Mucosa of rectum (tissue), 2 donors: ENCODE results near the gene CFAP299.

Experiments
- H3K27ac ChIP-seq, 2 donors: one replicate each; pipeline ENCODE4 v1.7.0; 2013; ENCODE audit warnings: inconsistent platforms in 2 of 2, low read depth in 2 of 2, low read length in 2 of 2
- H3K27me3 ChIP-seq, 2 donors: one replicate each; pipeline ENCODE4 v1.7.0; 2013; ENCODE audit warnings: low read length in 2 of 2; ENCODE audit not compliant: control insufficient read depth in 2 of 2, insufficient read depth in 2 of 2
- H3K36me3 ChIP-seq, 2 donors: one replicate each; pipeline ENCODE4 v1.7.0; 2013; ENCODE audit warnings: low read length in 2 of 2; ENCODE audit not compliant: control insufficient read depth in 2 of 2, insufficient read depth in 2 of 2
- H3K4me1 ChIP-seq, 2 donors: one replicate each; pipeline ENCODE4 v1.7.0; 2013; ENCODE audit warnings: low read length in 2 of 2, mild to moderate bottlenecking in 1 of 2; ENCODE audit not compliant: control insufficient read depth in 2 of 2, insufficient read depth in 2 of 2
- H3K4me3 ChIP-seq, 2 donors: one replicate each; pipeline ENCODE4 v1.7.0; 2013; ENCODE audit warnings: low read length in 2 of 2
- H3K9ac ChIP-seq, 2 donors: one replicate each; pipeline ENCODE4 v1.7.0; 2013; ENCODE audit warnings: low read length in 2 of 2, low read depth in 1 of 2, mild to moderate bottlenecking in 1 of 2
- H3K9me3 ChIP-seq, 2 donors: one replicate each; pipeline ENCODE4 v1.7.0; 2013; ENCODE audit warnings: low read length in 2 of 2; ENCODE audit not compliant: control insufficient read depth in 2 of 2
- donor health status: healthy.
- donor health status: Normal muscosa, but diverticular disease.

The CFAP299 gene

DNA sequence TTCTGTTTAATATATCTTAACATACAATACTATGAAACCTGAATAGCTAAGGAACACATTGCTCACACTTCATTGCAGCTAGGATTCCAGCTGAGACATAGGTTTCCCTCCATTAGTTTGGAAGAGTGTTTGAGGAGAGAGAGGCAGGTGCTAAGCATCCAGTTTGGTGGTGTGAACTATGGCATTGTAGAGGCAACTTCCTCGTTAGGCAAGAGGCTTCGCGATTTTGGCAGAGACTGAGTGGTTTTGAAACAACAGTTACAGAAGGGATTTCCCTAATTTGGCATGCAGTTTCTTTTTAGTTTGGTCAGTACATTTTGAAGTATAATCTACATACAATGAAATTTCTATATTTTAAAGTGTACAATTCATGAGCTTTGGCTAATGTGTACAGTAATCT, 577.9 kb downstream of the CFAP299 start:
- Histone ChIP-seq H3K4me1 (no peaks in the 10 kb centered on the region), H3K4me3 (no peak overlapping the region), H3K27ac (no peak overlapping the region), H3K27me3 (no peaks in the 10 kb centered on the region), H3K36me3 (no peaks in the 10 kb centered on the region), H3K9ac (no peak overlapping the region), H3K9me3 (no peaks in the 10 kb centered on the region)

DNA sequence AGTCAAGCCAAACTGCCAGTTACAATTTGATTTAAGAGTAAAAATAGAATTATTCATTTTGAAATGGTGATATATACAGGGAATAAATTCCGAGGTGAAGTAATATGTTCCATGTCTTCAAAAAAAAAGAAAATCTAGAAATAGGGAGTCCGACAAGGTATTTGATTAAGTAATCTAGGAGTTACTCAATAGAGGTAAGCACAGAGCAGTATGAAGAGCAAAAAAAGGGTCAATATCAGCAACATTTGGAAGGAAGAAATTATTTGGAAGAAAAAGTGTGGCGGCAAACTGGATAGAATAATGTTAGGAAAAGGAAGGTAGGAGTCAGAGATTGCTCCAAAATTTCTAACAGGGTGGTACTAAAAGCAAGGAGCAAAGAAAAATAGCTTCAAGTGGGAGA, 581.2 kb downstream of the CFAP299 start:
- Histone ChIP-seq H3K27me3 (no peaks in the 10 kb centered on the region), H3K27ac (no peak overlapping the region), H3K9ac (no peak overlapping the region), H3K4me3 (no peak overlapping the region), H3K4me1 (no peaks in the 10 kb centered on the region), H3K36me3 (no peaks in the 10 kb centered on the region), H3K9me3 (no peaks in the 10 kb centered on the region)

DNA sequence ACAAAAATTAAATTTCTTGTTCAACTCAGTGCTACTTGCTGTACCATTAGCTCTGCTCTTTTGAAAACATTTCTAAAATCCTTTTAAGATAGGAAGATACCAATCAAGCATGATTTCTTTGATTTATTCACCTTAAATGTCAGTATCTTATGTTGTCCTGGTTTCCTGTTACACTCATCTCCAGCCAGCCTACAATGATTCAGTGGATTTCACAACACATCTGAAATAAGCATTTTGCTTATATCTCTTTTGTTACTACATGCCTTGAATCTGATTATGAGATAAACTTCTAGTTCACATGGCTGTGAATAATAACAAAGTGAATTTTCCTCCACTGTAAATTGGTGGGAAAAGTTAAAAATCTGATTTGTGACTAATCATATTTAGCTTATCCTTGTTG, 582.5 kb downstream of the CFAP299 start:
- no peaks in the 10 kb centered on the region for H3K9me3 ChIP-seq
- no peak overlapping the region for H3K9ac ChIP-seq
- H3K36me3 ChIP-seq = no peaks in the 10 kb centered on the region
- H3K4me3 ChIP-seq = no peak overlapping the region
- H3K27me3 ChIP-seq = no peaks in the 10 kb centered on the region
- H3K27ac ChIP-seq = no peak overlapping the region
- no peaks in the 10 kb centered on the region for H3K4me1 ChIP-seq

- Histone ChIP-seq H3K36me3 (no peaks in the 10 kb centered on the region), H3K27me3 (no peaks in the 10 kb centered on the region), H3K9ac (no peak overlapping the region), H3K4me1 (no peaks in the 10 kb centered on the region), H3K9me3 (no peaks in the 10 kb centered on the region), H3K4me3 (no peak overlapping the region), H3K27ac (no peak overlapping the region)
Measured at GRCh38 chr4:80921441-80921840, 585.9 kb downstream of the CFAP299 start.

GRCh38 chr4:80922941-80923340, 587.4 kb downstream of the CFAP299 start:
- Histone ChIP-seq H3K9me3 (no peaks in the 10 kb centered on the region), H3K9ac (no peak overlapping the region), H3K27ac (no peak overlapping the region), H3K4me1 (no peaks in the 10 kb centered on the region), H3K4me3 (no peak overlapping the region), H3K36me3 (no peaks in the 10 kb centered on the region), H3K27me3 (no peaks in the 10 kb centered on the region)

DNA sequence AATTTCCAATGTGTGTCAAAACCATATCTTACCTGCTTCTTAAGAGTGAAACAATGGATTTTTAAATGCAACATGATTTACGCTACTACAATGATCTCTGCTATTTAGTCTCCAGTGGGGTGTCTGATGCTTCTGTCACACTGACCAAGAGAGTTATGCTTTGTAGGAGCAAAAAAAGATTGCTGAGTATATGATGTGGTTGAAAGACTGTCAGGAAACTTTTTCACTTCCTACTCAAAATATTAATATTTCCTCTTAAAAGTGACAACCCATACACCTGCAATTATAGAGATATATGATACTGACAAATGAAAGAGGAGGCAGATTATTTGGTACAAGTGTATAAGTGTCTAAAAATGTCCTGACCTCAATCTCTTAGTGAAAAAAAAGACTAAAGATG, 589.8 kb downstream of the CFAP299 start:
- Histone ChIP-seq H3K9ac (no peak overlapping the region), H3K4me3 (no peak overlapping the region), H3K9me3 (no peaks in the 10 kb centered on the region), H3K27me3 (no peaks in the 10 kb centered on the region), H3K27ac (no peak overlapping the region), H3K36me3 (no peaks in the 10 kb centered on the region), H3K4me1 (no peaks in the 10 kb centered on the region)

DNA sequence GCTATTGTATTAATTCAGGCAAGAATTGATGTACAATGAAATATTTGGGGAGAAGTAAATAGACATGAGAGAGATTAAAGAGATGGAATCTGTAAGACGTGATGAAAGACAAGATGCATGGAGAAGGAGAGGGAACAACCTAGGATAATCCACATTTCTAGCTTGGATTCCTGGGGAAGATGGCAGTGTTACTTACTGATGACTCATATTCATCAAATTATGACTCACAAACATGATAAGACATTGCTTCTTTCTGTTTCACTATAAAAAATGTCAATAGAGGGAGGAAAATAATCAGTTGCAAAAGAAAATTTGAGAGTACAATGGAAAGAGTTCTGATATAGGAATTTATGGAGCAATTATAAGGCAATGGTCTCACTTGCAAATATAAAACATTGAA, 590.9 kb downstream of the CFAP299 start:
- no peak overlapping the region for H3K9ac ChIP-seq
- H3K9me3 ChIP-seq = no peaks in the 10 kb centered on the region
- no peaks in the 10 kb centered on the region for H3K27me3 ChIP-seq
- H3K4me1 ChIP-seq = no peaks in the 10 kb centered on the region
- H3K36me3 ChIP-seq = no peaks in the 10 kb centered on the region
- no peak overlapping the region for H3K4me3 ChIP-seq
- H3K27ac ChIP-seq = no peak overlapping the region

DNA sequence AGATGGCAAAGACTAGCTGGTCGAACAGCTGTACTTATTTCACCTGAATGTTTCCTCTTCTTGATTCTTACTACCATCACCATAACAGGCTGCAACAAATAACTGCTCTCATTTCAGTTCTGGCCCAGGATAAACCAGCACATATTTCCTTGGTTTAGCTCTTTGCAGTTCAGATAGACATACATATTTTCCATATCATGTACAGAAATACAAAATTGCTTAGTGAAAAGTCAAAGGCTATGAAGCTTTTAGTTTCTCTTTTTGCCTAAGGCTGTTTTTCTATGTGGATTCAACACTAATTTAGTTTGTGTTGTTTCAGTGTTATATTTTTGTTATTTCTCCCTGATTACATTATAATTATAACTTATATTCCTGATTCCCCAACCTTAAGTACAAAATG, 591.4 kb downstream of the CFAP299 start:
- Histone ChIP-seq H3K9ac (no peak overlapping the region), H3K27ac (no peak overlapping the region), H3K36me3 (no peaks in the 10 kb centered on the region), H3K27me3 (no peaks in the 10 kb centered on the region), H3K4me3 (no peak overlapping the region), H3K4me1 (no peaks in the 10 kb centered on the region), H3K9me3 (no peaks in the 10 kb centered on the region)

GRCh38 chr4:80927420-80927819, 591.9 kb downstream of the CFAP299 start:
- no peak overlapping the region for H3K27ac ChIP-seq
- no peaks in the 10 kb centered on the region for H3K36me3 ChIP-seq
- no peak overlapping the region for H3K9ac ChIP-seq
- no peaks in the 10 kb centered on the region for H3K27me3 ChIP-seq
- no peaks in the 10 kb centered on the region for H3K4me1 ChIP-seq
- H3K4me3 ChIP-seq = no peak overlapping the region
- H3K9me3 ChIP-seq = no peaks in the 10 kb centered on the region

GRCh38 chr4:80931631-80932081, 596.1 kb downstream of the CFAP299 start:
- Histone ChIP-seq H3K9ac (no peak overlapping the region), H3K9me3 (no peaks in the 10 kb centered on the region), H3K4me1 (no peaks in the 10 kb centered on the region), H3K27me3 (no peaks in the 10 kb centered on the region), H3K4me3 (no peak overlapping the region), H3K36me3 (no peaks in the 10 kb centered on the region), H3K27ac (no peak overlapping the region)

DNA sequence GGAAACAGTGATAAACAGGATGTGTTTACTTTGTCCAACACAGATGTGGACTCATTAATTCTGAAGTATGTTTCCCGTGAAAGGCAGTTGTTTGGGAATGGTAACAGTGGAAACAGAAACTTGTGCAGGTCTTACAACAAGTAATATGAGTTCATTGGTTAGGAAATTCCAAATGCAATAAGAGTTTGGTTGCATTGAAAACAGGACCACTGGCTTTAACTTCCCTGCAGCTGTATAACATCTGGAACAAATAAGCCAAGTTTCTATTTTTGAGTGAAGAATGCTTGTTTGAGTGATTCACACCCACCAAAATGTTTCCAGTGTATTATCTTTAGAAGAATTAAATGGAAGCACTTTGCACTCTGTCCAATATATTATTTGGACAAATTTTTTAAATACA, 612.6 kb downstream of the CFAP299 start:
- no peaks in the 10 kb centered on the region for H3K4me1 ChIP-seq
- no peak overlapping the region for H3K9ac ChIP-seq
- H3K4me3 ChIP-seq = no peak overlapping the region
- H3K9me3 ChIP-seq = no peaks in the 10 kb centered on the region
- H3K27me3 ChIP-seq = no peaks in the 10 kb centered on the region
- no peak overlapping the region for H3K27ac ChIP-seq
- no peaks in the 10 kb centered on the region for H3K36me3 ChIP-seq
